Measurements from ENCODE around the gene NLGN1.

The NLGN1 gene

DNA sequence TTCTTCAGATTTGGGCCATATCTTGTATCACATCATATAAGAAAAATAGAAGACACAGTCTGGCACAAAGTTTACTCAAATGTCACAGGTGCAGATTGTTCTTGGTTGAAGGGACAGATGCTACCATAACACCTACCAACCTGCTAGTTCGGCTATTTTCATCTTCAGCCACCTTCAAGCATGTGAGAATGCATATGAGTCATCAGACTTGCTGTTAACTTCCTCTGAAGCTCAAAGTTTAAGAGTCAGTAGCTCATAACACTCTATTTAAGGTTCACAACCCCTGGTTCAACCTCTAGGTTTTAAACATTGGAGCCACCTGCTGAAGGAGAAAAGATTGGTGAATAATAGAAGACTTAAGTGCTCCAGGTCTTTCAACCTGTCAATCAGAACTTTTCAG, 522.8 kb downstream of the NLGN1 start:
- no peak for DNase-seq

- no peak for DNase-seq
Measured at GRCh38 chr3:173921732-173922131, 524.2 kb downstream of the NLGN1 start.

- no peak for DNase-seq
Measured at GRCh38 chr3:173923204-173923603, 525.7 kb downstream of the NLGN1 start.

- DNase-seq = no peak
Measured at GRCh38 chr3:173930251-173930650, 532.7 kb downstream of the NLGN1 start.

DNA sequence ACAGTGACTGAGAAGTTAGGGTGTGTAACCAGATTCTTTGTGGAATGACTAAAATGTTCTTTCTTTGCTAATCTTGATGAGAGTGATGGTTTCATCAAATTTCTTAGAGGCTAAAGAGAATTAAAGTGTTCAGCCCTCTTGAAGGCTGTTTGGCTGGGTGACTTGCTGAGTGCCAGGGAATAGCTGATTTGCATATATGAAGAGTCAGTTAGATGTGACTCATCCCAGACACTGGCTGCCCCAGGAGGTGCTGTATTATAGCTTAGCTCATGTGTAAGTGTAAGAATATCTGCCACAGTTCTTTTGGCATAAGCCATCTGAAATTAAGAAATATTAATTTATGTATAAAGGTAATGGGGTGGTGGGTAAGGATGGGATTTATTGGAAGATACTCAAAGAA, 535.1 kb downstream of the NLGN1 start:
- no peak for DNase-seq

GRCh38 chr3:173933113-173933512, 535.6 kb downstream of the NLGN1 start:
- DNase-seq = no peak

DNA sequence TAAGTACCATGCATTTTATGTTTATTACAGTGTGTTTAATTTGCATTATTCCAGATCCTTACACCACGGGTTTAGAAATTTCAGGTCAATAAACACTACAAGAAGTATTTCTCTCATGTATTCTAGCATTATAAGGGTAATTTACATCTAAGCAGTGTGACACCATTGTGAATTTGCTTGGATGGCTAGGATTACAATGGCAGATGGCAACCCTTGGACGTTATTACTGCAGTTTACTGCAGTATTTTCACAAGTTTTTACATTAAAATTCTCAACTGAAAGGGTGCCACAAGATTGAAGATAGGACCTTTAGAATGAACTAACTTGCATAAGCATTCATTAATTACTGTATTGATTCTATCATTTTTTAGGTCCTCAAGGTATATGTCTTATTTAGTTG, 538.8 kb downstream of the NLGN1 start:
- DNase-seq = no peak

GRCh38 chr3:173938159-173938558, 540.6 kb downstream of the NLGN1 start:
- no peak for DNase-seq

DNA sequence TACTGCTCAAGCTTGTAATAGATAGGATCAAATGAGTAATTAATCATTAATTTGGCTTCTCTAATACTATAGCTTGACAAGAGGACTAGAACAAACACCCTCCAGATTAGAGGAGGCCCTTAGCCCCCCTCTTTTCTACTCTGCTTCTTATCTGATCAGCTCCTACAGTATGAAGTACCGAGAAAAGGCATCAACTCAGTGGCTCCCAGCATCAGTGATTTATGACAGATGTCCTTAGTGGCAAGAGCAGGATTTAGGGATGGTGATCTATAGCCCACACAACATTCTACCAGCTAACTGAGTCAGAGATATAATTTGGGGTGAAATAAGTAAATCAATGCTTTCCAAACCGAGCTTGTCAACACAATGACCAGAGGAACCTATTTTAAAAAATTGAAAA, 541.1 kb downstream of the NLGN1 start:
- no peak for DNase-seq

DNA sequence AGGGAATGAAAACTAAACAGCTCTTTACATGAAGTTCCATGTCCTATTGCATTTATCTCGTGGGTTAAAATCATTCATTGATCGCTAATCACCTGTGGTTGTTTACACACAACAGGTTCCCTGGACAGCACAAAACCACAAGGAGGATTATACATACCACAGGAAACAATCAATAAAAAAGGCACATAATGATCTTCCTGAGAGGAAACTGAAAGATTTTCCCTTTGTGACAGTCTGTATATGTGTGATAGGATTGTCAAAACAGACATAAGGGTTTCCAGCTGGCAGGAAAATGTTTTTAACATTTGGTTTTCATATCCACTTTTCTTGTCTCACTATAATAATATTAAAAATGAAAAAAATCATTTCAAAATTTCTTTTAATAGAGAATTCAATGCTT, 541.8 kb downstream of the NLGN1 start:
- no peak for DNase-seq

- DNase-seq = no peak
Measured at GRCh38 chr3:173943264-173943663, 545.7 kb downstream of the NLGN1 start.

DNA sequence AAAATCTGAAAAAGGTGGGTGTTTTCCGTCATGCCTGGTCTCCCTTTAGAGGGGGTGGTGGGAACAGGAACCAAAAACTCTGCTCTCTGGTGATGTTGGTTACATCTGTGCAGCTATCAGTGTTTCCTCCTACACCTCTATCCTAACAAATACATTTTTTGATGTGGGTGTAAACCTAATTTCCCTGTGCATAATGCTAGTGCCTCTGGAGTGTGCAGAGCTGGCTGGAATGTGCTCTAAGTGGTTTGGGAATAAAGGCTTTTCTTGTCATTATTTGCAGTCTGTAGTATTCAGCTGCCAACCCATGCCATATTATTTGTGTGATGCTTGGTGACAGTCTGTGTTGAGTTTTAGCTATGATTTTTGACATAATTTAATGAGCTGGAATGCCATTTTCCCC, 547.6 kb downstream of the NLGN1 start:
- no peak for DNase-seq

- no peak for DNase-seq
Measured at GRCh38 chr3:173945806-173946205, 548.3 kb downstream of the NLGN1 start.

GRCh38 chr3:173954647-173955046, 557.1 kb downstream of the NLGN1 start:
- no peak for DNase-seq

DNA sequence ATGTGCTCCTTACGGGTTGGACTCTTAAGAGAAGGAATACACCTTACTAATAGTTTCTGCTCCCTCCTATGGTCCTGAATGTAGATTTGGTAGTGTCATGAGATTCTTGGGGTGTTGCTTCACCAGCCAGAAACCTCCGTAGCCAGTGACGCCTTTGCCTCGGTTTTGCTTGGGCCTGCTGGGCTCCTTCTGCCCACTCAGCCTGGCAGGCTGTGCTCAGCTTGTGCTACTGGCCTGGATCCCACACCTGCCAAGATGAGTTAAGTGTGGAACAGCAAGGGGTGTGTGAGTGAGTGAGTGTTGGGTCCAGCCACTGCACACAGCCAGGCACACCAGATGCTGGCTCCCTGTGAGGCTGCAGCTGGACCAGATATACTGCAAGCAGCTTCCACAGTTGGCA, 560.1 kb downstream of the NLGN1 start:
- DNase-seq = no peak

GRCh38 chr3:173958805-173959204, 561.3 kb downstream of the NLGN1 start:
- DNase-seq = no peak

- DNase-seq = no peak
Measured at GRCh38 chr3:173970281-173970680, 572.7 kb downstream of the NLGN1 start.

- DNase-seq = no peak
Measured at GRCh38 chr3:173976281-173976680, 578.7 kb downstream of the NLGN1 start.

- no peak for DNase-seq
Measured at GRCh38 chr3:173977747-173978146, 580.2 kb downstream of the NLGN1 start.

DNA sequence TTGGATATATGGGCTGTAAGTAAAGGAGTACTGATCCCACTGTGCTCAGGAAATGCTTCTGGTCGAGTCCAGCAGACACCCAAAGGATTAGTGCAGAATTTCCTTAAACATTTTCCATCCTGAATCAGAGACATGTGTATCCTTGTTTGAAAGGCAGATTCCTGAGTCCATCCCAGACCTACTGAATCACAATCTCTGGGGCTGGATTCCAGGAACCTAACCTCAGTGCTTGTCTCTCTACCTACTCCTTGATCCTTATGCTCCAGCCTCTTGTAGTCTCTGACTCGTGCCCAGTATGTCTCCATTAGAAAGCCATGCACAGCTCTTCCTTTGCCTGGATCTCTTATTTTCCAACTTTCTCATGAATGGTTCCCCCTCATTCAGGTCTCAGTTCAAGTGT, 585.8 kb downstream of the NLGN1 start:
- no peak for DNase-seq

DNA sequence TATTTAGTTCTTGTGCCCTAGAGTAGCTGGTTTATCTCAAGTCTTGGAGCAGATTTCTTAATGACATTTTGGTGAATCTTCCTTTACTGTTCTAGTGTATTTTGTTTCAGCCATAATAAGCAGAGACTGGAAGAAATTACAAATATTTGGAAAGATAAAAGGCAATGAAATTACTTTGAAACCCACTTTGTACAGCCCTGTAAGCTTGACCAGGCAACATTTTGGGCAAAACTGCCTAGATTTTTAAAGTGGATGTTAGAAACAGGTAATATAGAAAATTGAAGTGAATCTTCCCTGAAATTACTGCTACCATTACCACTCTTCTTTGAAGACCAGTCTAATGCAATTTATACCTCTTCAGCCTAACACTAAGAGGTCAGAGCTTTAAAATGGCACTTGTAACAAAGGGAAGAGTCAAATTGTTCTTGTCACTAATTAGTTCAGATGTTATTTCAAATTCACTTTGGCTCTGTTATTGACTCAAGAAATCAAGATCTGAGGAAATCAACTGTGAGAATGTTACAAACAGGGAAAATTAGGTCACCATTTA, 589.4 kb downstream of the NLGN1 start:
- no peak for DNase-seq

DNA sequence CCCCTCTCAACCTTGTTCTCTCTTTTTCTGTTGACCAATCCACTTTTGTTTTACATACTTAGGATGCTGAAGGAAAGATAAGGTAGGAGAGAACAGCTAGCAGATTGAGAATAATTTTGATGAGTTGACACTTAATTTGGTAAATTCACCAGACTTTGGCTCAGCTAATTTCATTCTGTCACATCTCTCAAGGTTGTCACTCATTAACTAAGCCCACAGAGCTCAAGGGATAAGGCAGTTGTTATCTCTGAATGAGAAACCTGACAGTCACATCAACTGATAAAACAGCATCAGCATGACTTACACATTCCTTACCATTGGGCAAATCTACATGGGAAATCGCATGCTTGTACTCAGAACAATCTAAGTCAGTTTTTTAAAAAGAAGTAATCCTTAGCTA, 591.4 kb downstream of the NLGN1 start:
- no peak for DNase-seq

DNA sequence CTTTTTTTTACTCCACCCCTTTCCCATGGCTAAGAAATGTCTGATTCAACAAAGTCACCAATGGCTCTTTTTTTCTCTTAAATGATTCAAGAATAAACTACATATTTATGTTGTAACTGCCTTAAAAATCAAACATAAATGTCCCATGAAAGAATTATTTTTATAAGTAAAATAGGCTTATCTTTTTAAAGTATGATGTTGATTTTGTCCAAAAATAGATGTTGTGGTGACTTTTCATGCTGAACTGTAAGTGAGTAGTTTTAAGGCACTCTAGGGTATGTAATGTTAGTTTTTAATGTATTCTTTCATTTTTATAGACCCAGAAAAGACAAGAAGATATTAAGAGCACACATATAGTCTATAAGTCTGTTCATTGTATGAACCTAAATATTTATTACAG, 594.9 kb downstream of the NLGN1 start:
- DNase-seq = no peak

DNA sequence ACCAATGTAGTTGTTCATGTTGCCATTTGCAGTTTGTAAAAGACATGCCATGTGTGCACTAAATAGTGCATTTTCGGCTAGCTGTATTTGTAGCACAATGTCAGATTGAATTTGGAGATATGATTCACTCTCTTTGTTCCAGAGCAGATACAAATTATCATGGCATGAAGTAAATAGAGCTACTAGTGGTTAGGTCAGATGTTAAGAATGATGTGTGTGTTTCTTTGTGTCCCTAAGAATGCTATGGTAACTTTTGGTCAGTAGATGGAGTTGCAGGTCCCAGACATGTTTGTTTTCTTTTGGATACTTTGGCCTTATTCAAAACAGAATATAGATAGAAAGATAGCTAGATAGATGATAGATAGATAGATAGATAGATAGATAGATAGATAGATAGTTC, 595.8 kb downstream of the NLGN1 start:
- DNase-seq = no peak

- DNase-seq = no peak
Measured at GRCh38 chr3:174000675-174001074, 603.1 kb downstream of the NLGN1 start.

DNA sequence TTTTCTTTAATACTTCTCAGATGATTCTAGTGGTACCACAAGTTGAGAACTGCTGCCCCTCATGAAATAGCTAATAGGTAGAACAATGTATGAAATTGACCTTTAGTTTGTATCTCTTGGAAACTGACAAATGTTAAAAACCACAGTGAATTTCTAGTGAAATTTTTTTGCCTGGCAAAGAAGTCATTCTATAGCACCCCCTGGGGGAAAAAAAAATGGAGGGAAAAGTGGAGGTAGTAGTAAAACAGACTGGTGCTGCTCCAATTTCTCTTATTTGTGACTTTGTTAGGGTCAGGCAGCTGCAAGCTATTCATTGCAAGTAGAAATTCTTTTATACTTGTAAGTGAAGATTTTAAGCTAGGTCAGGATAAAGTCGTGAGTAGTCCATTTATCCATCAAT, 605.0 kb downstream of the NLGN1 start:
- DNase-seq = no peak
